Mesothelial cell of epicardium (in vitro differentiated cells): ENCODE measurements around the gene SMAD1. TPM values are rescaled to one million over a fixed set of nuclear protein-coding genes. Genes with fewer than 3 reads are reported as not detected.
A peak's percentile ranks its signal among the peaks of the same experiment; 100 is the strongest.

Source experiments
- DNase-seq, 2 experiments: peaks; one replicate each; pipeline ENCODE4 v3.0.0; 2021; ENCODE audit warnings: low spot score in 2 of 2; ENCODE audit not compliant: unreplicated experiment in 2 of 2
- H3K27ac Mint-ChIP-seq: 2 replicates; pipeline ENCODE4 v1.8.0; 2021; ENCODE audit warnings: mixed read lengths
- H3K27me3 Mint-ChIP-seq: 2 replicates; pipeline ENCODE4 v1.8.0; 2021; ENCODE audit warnings: low read depth, mixed read lengths
- H3K36me3 Mint-ChIP-seq: 2 replicates; pipeline ENCODE4 v1.8.0; 2021; ENCODE audit warnings: mixed read lengths
- H3K4me1 Mint-ChIP-seq: 2 replicates; pipeline ENCODE4 v1.8.0; 2021; ENCODE audit warnings: mixed read lengths
- H3K4me3 Mint-ChIP-seq: 2 replicates; pipeline ENCODE4 v1.8.0; 2021; ENCODE audit warnings: mild to moderate bottlenecking, moderate library complexity, mixed read lengths
- H3K9me3 Mint-ChIP-seq: 2 replicates; pipeline ENCODE4 v1.8.0; 2021; ENCODE audit warnings: mixed read lengths
- CTCF ChIP-seq: fragments of 200-600 bp; sonication (generic); IDR thresholded peaks from one replicate; pipeline ENCODE4 v1.5.0; 2021; ENCODE audit warnings: antibody characterized with exemption; ENCODE audit not compliant: unreplicated experiment
- total RNA-seq: library from RNA; stranded (reverse); gene quantifications from 3 replicates; pipeline ENCODE4 v1.2.1, GENCODE V29; 2021

The SMAD1 gene
- total RNA-seq, 1 donor from 2014 or later: 40.5 TPM

GRCh38 chr4:145452447-145453162 is 29.0 kb upstream of the SMAD1 start:
- Mint-ChIP-seq H3K27me3 (no peaks in the 10 kb centered on the region), H3K9me3 (peaks cover 9% of the 10 kb centered on the region), H3K4me1 (peaks cover 2% of the 10 kb centered on the region), H3K36me3 (no peaks in the 10 kb centered on the region), H3K27ac (no peak overlapping the region), H3K4me3 (no peak overlapping the region)
- no peak for TF ChIP-seq CTCF
- DNase-seq: no peak

GRCh38 chr4:145453163-145453520 is 28.5 kb upstream of the SMAD1 start:
- H3K4me3 Mint-ChIP-seq: no peak overlapping the region
- no peaks in the 10 kb centered on the region for H3K27me3 Mint-ChIP-seq
- no peaks in the 10 kb centered on the region for H3K36me3 Mint-ChIP-seq
- H3K27ac Mint-ChIP-seq: no peak overlapping the region
- no peak for TF ChIP-seq CTCF
- DNase-seq: no peak
- peaks cover 2% of the 10 kb centered on the region for H3K4me1 Mint-ChIP-seq
- peaks cover 9% of the 10 kb centered on the region for H3K9me3 Mint-ChIP-seq

- H3K27ac Mint-ChIP-seq: no peak overlapping the region
- no peak for TF ChIP-seq CTCF
- peaks cover 34% of the 10 kb centered on the region for H3K9me3 Mint-ChIP-seq
- H3K36me3 Mint-ChIP-seq: peaks cover 10% of the 10 kb centered on the region
- DNase-seq: no peak
- no peaks in the 10 kb centered on the region for H3K4me1 Mint-ChIP-seq
- H3K4me3 Mint-ChIP-seq: no peak overlapping the region
- no peaks in the 10 kb centered on the region for H3K27me3 Mint-ChIP-seq
Observed at GRCh38 chr4:145473203-145473602, 8.4 kb upstream of the SMAD1 start.

GRCh38 chr4:145480257-145480656 is 1.4 kb upstream of the SMAD1 start:
- peaks cover 3% of the 10 kb centered on the region for H3K9me3 Mint-ChIP-seq
- H3K27ac Mint-ChIP-seq: no peak overlapping the region
- peak overlapping the region; percentile 79 for H3K4me3 Mint-ChIP-seq
- no peaks in the 10 kb centered on the region for H3K36me3 Mint-ChIP-seq
- no peaks in the 10 kb centered on the region for H3K27me3 Mint-ChIP-seq
- no peak for TF ChIP-seq CTCF
- H3K4me1 Mint-ChIP-seq: peaks cover 9% of the 10 kb centered on the region
- no peak for DNase-seq

- peak overlapping the region; percentile 79 for H3K4me3 Mint-ChIP-seq
- peaks cover 17% of the 10 kb centered on the region for H3K4me1 Mint-ChIP-seq
- H3K36me3 Mint-ChIP-seq: no peaks in the 10 kb centered on the region
- TF ChIP-seq CTCF: no peak
- no peak for DNase-seq
- H3K27ac Mint-ChIP-seq: no peak overlapping the region
- H3K9me3 Mint-ChIP-seq: no peaks in the 10 kb centered on the region
- H3K27me3 Mint-ChIP-seq: no peaks in the 10 kb centered on the region
Observed at GRCh38 chr4:145481942-145482208, 222 bp downstream of the SMAD1 start.
